HG03571 (cell line): ENCODE data around the gene HBM.
"Not testable (repeated sequence)": the region's sequence is repeated elsewhere in the genome, so short reads cannot be mapped to it uniquely, and the experiment has no call there.

ENCODE experiments used
- ATAC-seq: cut with Tn5 transposase; IDR thresholded peaks from one replicate; pipeline ENCODE4 v1.9.1; 2021; ENCODE audit not compliant: unreplicated experiment

The HBM gene

GRCh38 chr16:180681-181564 lies 15.1 kb downstream of the HBM start:
- peak; percentile 62 for ATAC-seq

GRCh38 chr16:181565-182021 lies 15.8 kb downstream of the HBM start:
- no peak for ATAC-seq

GRCh38 chr16:183005-183404 lies 17.2 kb downstream of the HBM start:
- no peak for ATAC-seq

GRCh38 chr16:185213-185612 lies 19.4 kb downstream of the HBM start:
- ATAC-seq = no peak

GRCh38 chr16:185691-186090 lies 19.9 kb downstream of the HBM start:
- no peak for ATAC-seq

- ATAC-seq = no peak
Observed at GRCh38 chr16:187330-187729, 21.6 kb downstream of the HBM start.

GRCh38 chr16:188674-189073 lies 22.9 kb downstream of the HBM start:
- ATAC-seq = no peak

GRCh38 chr16:189604-190186 lies 23.9 kb downstream of the HBM start:
- ATAC-seq = no peak

GRCh38 chr16:191831-192230 lies 26.1 kb downstream of the HBM start:
- ATAC-seq = no peak

- ATAC-seq = no peak
Observed at GRCh38 chr16:192686-193085, 26.9 kb downstream of the HBM start.

GRCh38 chr16:193441-193840 lies 27.7 kb downstream of the HBM start:
- ATAC-seq = no peak

- ATAC-seq = no peak
Observed at GRCh38 chr16:194516-194915, 28.7 kb downstream of the HBM start.

GRCh38 chr16:200388-200787 lies 34.6 kb downstream of the HBM start:
- no peak for ATAC-seq

GRCh38 chr16:203246-203645 lies 37.5 kb downstream of the HBM start:
- no peak for ATAC-seq

GRCh38 chr16:204046-204445 lies 38.3 kb downstream of the HBM start:
- not testable (repeated sequence) for ATAC-seq

- not testable (repeated sequence) for ATAC-seq
Observed at GRCh38 chr16:209359-209758, 43.6 kb downstream of the HBM start.

GRCh38 chr16:211631-212180 lies 45.9 kb downstream of the HBM start:
- ATAC-seq = not testable (repeated sequence)

GRCh38 chr16:212999-213398 lies 47.2 kb downstream of the HBM start:
- no peak for ATAC-seq
